Measurements from ENCODE around the gene MINDY4.

DNA sequence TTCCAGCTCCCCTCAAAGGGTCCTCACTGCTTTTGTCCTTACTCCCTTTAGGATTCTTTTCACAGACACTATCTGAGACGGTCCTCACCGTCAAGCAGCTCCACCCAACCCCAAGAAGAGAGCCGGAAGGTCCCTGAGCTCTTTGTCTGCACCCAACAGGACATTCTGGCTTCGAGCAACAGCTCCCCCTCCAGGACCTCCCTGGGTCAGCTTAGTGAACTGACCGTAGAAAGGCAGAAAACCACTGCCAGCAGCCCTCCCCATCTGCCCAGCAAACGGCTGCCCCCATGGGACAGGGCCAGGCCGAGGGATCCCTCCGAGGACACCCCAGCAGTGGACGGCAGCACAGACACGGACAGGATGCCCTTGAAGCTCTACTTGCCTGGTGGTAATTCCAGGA lies 19.9 kb downstream of the MINDY4 start:
- TF ChIP-seq, protein P1, sequence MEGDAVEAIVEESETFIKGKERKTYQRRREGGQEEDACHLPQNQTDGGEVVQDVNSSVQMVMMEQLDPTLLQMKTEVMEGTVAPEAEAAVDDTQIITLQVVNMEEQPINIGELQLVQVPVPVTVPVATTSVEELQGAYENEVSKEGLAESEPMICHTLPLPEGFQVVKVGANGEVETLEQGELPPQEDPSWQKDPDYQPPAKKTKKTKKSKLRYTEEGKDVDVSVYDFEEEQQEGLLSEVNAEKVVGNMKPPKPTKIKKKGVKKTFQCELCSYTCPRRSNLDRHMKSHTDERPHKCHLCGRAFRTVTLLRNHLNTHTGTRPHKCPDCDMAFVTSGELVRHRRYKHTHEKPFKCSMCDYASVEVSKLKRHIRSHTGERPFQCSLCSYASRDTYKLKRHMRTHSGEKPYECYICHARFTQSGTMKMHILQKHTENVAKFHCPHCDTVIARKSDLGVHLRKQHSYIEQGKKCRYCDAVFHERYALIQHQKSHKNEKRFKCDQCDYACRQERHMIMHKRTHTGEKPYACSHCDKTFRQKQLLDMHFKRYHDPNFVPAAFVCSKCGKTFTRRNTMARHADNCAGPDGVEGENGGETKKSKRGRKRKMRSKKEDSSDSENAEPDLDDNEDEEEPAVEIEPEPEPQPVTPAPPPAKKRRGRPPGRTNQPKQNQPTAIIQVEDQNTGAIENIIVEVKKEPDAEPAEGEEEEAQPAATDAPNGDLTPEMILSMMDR (IDR thresholded peaks at IDR 0.05), result no peak
- TF ChIP-seq POLR2A (IDR thresholded peaks at IDR 0.05) (no peak), EP300 (IDR thresholded peaks at IDR 0.05; ENCODE audit: low read depth) (no peak), POLR2AphosphoS5 (IDR thresholded peaks at IDR 0.05) (no peak)

All from transverse colon (tissue), 4 donors.